NCI-H2227 treated with DMSO at 0.1 percent for 48 hours (cell line): Measurements from ENCODE around the gene ITPR1.
"Not testable (repeated sequence)": the region's sequence is repeated elsewhere in the genome, so short reads cannot be mapped to it uniquely, and the experiment has no call there.

ENCODE experiments used
- DNase-seq: peaks from one replicate; lab custom pipeline; 2025; lab: John Stamatoyannopoulos, UW

ITPR1 gene

DNA sequence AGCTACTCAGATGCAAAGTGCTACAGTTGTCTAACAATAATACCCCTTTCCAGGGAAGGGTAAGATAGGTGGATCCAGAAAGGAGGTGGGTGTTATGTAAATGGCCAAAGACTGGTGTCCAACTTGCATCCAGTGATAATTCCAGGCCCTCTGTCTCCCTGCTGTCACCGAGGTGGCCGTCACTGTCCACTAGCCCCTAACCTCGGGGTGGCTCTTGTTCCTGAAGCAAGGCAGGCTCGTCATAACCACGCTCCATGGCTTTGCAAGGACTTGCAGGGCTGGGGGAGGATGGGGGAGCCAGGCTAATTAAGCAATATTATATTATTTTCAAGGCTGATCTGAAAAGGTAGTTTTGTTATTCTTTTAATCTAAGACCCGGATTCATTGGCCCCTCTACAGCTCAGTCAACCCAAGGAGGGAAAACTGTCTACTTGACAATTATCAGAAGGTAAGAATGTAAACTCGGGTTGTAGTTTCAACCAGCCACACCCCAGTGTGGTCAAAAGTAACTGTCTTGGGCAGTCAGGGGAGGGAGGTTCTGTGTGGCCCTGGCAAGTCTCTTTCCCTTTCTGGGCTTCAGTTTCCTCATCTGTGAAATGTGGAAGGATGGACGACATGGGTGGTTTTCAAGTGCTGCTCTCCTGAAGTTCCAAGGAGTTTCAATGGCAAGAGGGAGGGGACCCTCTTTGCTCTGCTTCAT, 266.0 kb downstream of the ITPR1 start:
- no peak for DNase-seq

DNA sequence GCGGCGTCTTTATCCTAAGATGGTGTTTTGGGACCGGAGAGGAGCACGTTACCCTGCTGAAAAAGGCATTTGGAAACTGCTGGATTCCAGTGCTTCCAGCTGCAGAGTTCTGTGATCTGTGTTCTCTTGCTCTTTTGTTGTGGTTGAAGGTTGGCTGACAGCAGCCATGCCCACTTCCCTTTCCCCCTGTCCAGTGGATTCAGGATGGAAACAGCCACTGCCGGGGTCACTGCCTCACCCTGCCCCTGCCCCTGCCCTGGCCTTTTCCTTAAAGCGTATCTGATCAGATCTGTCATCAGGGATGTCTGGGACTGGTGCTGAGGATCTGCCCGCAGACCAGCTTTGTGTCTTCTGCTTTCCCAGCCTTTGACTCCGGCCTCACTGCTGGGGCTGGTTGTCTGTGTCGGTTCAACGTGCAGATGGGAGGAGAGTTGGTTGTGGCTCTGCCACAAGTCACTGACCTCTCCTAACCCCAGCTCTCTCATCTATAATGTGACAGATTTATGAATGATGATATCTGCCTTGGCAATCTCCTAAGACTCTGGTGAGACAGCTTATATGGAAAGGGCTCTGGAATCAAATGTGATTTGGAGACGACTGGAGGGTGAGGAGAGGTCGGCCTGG, 266.7 kb downstream of the ITPR1 start:
- no peak for DNase-seq

DNA sequence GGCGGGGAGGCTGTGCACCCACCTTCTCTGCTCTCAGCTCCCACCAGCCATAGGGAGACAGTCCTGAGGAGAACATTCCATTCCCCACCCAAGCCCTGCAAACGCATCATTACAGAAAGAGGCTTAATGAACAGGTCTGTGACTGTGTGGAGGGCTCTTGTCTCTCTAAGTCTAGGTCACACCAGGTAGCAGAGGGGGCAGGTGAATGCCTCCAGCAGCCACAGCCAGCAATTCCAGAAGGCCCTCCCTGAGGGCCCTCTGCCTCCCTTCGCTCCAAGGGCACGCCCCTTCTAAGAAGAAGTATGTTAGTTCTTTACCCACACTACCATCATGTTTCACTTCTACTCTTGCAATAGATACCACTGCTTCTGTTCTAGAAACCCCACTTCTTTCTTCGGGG, 268.6 kb downstream of the ITPR1 start:
- no peak for DNase-seq

DNA sequence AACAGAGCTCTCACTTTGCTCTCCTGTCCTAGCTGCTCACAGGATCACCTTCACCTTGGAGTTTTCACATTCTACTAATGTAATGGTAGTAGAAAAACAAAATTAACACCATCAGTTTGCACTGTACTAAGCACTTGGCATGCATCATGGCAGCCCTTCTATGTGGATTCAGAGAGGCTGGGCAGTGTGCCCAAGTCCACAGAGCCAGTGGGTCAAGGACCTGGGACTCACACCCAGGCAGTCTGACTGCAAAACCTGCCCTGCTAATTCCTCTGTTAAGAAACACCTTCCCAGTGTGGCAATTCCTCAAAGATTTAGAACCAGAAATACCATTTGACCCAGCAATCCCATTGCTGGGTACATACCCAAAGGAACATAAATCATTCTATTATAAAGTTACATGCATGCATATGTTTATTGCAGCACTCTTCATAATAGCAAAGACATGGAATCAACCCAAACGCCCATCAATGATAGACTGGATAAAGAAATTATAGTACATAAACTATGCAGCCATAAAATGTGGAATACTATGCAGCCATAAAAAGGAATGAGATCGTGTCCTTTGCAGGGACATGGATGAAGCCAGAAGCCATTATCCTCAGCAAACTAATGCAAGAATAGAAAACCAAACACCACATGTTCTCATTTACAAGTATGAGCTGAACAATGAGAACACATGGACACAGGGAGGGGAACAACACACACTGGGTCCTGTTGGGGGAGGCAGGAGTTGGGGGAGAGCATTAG, 269.5 kb downstream of the ITPR1 start:
- not testable (repeated sequence) for DNase-seq

DNA sequence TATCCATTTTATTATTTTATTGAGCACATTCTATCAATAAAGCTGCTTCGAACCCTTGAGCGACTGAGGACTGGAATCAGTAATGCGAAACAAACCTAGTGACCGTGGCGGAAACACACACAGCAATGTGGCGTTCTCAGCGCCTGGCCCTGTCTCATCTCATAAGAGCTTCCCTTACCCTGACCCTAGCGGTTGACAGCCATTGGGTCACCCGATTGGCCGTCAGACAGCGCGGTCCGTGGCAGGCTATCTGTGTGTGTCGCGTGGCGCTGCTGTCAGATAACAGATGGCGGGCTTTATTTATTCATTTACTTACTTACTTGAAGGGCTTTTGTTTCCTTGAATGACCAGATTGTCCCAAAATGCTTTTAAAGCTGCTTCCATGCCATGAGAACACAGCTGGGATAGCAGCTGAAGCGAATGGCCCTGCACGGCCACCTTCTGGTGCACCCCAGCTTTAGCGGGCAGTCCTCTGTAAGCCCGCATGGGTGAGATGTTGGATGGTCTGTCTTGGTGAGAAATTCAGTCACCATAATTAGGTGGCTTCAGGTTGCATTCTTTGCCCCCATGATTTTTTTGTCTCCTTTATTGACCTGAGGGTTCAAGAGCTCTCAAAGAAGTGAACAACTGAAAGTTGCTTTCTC, 270.6 kb downstream of the ITPR1 start:
- DNase-seq, result no peak

DNA sequence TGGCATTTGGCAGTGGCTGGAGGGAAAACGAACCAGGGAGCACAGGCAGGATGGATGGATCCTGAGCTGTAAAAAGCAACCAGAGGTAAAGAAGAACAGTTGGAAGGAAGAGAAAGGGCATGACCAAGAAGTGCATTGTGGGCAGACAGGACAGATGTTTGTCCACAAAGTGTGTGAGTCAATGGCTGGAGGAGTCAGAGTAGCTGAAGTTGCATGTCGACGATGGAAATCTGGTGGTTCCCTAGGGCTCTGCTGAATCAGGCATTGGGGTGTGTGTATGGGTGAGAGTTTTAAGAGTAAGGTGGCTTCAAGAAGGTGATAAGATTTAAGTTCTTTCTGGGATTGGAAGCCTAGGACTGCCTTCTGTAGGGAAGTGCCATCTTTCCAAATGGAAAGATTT, 272.1 kb downstream of the ITPR1 start:
- no peak for DNase-seq

DNA sequence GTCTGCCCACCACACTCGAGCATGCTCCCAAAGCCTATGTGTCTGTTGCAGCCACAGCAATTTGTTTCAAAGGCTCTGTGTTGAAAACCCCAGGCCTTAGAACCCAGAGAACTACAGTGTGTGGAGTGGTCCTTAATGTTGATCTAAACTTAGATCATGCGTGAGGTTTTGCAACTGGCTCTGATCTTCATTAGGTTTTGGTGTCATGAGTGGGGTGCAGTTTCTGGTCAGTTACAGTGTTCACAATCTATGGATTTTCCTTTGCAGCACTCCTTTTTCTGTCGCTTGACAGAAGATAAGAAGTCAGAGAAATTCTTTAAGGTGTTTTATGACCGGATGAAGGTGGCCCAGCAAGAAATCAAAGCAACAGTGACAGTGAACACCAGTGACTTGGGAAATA, 273.1 kb downstream of the ITPR1 start:
- DNase-seq, result no peak

DNA sequence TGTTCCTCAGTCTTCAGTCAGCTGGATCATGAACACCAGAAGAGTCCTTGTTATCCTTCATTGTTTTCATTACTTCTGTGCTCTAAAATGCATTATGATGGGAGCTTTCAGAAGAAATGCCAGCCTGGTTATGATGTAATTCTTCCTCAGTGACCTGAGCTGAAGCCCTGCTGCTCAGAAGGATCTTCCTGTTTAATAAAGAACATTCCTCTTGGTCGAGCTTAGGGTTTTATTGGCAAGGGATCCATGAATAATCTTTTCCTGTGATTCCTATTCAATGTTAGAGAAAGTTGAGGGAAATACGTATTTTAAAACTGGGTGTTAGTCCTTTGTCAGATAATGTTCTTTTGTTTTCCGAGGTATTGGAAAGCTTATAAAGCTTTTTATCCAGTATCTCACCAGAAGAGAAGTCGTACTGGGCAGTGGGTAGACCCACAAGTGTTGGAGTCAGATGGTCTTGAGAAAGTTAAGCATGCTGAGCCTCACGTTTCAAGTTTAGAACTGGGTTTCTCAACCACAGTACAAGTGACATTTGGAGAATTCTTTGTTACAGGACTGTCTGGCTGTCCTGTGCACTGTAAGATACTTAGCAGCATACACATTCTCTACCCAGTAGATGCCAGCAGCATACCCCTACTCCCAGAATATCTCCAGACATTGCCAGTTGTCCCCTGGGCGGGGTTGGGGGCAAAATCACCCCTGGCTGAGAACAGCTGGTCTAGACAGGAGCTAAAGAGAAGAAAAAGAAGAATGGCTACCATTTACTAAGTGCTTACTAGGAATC, 273.8 kb downstream of the ITPR1 start:
- DNase-seq, result no peak

DNA sequence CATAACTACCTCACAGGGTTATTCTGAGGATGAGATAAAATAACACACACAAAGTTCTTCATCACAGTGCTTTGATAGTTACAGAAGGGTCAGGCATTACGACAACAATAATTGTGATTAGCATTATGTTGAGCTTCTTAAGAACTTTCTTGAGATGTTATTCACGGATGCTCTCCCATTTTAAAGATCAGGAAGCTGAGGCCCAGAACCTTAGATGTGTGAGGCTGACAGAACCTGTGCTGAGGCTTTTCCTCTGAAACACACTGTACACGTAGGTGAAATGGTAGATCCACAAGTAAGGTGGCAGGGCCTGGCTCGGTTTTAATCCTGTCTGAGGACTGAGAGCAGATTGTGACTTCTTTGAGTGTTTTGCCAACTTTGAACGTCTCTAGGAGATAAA, 274.9 kb downstream of the ITPR1 start:
- no peak for DNase-seq

DNA sequence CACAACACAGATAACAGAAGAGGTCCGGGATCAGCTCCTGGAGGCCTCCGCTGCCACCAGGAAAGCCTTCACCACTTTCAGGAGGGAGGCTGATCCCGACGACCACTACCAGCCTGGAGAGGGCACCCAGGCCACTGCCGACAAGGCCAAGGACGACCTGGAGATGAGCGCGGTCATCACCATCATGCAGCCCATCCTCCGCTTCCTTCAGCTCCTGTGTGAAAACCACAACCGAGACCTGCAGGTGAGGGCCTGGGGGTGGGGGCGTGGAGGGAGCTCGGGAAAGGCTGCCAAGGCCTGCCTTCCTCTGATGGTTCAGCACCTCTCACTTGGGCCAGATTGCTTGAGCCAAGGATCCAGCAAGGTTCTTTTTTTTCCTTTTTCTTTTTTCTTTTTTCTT, 275.4 kb downstream of the ITPR1 start:
- no peak for DNase-seq

DNA sequence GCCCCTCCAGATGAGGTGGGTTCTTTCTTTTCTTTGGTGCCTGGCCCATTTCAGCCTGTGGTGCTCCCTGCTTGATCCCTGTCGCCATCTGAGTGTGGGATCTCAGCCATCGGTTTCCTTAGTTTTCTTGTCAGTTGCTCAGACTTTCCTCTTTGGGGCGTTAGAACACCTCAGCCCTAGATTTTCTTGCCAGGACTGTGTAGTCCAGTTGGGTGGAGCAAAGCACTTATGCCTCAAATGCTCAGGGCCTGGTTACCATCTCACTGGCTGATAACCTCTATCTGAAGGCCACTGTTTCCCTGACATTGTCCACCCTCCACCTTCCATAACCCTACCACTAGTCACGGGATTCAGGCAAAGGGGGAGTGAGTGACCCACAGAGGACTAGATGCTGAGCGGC, 277.4 kb downstream of the ITPR1 start:
- no peak for DNase-seq

DNA sequence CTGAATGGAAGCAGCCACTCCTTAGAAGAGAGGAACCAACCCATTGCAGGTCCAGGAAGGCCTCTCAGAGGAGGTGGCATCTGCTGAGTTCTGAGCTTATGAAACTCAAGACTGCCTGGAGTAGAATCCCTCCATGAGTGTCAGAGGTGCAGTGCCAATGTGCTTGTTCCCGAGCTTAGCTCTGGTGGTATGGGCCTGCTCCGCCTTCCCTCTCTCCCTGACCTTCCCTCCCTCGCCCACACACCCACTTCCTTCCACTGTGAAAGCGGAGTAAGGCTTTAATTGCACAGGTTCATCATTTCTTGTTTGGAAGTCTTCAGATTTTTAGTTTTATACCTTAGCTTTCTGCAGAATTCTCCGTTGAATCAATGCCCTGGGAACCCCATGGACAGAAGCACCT, 278.1 kb downstream of the ITPR1 start:
- DNase-seq, result no peak

DNA sequence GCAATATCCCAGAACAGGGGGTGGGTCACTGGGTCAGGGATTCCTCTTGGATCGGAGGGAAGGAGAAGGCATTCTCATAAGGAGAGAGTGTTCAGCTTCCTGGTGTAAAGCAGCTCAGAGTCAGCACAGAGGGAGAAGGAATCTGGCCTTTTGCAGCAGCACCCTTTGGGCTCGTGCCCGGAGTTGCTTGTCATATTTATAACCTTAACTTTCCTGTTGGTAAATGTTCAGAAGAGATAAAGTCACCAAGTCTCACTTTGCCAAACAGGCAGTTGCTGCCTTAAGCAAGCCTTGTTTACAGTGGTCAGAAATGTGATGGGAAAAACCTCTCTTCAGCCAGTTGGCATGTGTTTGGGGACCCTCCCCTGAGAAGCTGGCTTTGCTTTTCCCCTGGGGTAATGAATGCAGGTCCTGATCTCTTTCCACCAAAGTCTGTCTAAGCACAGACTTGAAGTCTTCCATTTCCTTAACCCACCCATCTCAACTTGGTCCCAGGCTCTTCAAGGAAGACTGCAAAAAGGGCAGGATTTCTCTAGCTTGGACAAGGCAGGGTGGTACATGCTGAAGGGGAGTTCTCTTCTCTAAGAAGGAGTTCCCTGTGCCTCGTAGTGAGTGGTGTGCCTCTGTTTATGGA, 279.1 kb downstream of the ITPR1 start:
- DNase-seq, result no peak

DNA sequence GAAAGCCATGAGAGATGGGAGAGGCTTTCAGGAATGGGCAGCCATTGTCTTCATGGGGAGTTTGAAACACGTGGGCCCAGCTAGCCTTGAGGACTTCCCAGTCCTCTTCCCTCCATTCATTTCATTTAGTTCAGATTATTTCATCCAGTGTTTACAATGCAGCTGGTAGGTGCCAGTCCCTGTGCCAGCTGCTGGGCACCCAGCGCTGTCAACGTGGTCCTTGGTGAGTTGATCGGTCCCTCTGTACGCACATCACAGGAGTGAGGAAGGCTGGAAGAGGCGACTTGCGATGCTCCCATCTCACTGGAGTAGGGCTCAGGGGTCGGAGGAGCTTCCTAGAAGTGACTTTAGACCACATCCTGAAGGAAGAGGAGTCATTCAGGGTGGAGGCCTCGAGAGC, 279.7 kb downstream of the ITPR1 start:
- DNase-seq, result no peak

DNA sequence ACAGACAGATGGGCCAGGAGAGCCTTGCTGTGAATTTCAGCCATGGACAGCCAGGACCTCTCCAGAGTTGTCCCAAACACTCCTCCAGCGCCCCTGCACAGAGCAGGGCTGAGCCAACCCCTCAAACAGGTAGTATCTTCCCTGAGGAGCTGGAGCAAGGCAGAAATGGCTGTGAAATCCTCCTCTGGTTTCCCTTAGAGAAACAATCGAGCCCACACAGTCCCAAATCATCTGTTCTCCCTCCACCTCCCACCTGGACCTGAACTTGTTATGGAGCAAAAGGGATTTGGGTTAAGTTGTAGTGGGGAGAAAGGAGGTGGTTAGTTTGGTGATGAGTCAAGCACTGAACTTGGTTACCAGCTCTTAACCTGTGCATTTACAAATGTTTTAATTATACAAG, 280.4 kb downstream of the ITPR1 start:
- DNase-seq, result no peak

DNA sequence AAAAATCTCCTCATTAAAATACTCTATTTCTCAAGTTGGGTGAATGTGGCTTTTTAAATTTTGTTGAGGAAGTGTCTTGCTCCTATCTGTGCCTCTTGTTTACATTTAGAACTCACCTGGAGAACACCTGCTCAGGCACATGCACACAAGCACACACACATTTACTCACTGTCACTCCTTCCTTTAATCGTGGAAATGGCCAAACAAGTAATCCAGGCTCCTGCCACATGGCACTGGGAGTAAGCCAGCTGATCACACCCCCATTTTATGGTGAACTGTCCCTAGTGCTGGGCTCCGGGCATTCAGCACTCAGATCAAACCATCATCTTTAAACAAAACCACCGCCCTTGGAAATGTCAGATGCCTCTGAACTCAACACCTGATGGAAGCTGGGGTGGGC, 281.4 kb downstream of the ITPR1 start:
- no peak for DNase-seq

DNA sequence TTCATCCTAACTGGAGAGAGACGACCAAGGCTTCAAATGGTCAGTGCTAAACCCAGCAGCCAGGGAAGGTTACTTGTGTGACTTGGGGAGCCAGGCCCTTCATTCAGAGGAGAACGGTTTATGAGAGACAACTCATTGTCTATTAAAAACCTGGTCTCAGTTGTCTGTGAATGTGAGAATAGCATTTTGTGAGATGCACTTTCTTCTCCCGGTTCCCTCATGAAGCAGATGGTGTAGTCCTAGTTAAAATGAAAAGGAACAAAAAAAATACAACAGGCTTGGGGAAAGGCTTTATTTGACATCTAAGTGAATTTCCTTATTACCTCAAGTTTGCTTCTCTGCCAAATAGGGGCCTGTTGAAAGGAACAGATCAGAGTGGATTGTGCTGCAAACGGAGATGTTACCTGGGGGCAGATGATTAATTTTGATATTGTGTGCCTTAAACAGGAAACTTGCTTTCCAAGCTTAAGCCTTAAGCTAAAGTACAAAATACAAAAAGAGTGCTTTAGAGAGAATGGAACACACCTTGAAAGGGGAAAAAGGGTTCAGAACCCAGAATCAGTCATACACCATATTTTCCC, 283.3 kb downstream of the ITPR1 start:
- no peak for DNase-seq

DNA sequence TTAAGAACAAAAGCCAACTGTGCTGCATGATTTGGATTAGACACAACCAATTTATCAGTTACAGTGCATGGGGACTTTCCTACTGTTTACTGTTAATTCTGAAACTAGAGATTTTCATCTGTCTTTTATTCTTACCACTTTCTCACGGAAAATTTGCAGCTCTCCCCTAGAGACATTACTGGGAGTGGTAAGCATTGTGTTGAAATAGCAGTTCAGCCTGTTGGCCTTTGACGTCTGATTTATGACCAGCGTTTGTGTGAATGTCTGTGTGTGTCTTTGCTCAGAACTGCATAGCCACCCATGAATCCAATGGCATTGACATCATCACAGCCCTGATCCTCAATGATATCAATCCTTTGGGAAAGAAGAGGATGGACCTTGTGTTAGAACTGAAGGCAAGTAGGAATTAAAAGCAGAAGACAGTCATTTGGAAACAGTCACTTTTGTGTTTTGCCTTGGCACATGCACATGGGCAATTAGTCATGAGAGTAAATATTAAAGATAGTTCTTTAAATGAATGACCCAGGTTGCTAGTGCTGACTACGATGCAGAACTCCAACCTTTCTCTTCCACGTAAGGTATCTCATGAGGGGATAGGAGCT, 283.9 kb downstream of the ITPR1 start:
- no peak for DNase-seq

DNA sequence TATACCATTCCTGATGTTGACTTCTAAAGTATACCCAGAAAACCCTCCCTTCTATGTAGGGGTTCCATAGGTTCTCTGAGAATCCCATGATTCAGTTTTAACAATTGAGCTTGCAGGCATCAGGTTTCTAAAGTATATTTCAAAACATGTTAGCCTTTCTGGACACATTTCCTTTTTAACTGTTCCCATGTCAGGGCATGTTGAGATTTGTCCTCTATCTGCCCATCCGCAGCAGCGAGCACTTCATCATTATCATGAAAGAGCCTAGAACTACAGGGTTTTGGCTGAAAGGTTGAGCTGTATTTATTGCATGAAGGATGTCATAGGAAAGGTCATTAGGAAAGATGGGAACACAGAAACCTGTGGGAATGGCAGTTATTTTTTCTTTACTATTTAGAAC, 285.0 kb downstream of the ITPR1 start:
- no peak for DNase-seq

DNA sequence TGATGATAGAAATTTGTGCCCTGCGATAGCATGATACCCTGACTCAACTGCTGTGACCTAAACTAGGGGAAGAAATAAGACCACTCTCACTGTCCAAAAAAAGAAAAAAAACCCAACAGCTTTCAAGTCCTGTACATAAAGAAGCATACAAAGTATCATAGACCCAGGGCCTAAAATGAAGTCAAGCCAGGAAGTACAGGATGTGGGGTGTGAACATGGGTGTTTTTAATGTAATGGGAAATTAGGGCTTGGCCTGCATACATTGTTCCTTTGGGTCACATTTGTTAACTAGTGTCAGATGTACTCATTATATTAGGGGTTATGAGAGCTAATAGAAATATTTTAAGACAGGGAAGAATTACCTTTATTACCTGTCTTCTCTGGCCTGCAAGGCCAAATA, 285.6 kb downstream of the ITPR1 start:
- no peak for DNase-seq

DNA sequence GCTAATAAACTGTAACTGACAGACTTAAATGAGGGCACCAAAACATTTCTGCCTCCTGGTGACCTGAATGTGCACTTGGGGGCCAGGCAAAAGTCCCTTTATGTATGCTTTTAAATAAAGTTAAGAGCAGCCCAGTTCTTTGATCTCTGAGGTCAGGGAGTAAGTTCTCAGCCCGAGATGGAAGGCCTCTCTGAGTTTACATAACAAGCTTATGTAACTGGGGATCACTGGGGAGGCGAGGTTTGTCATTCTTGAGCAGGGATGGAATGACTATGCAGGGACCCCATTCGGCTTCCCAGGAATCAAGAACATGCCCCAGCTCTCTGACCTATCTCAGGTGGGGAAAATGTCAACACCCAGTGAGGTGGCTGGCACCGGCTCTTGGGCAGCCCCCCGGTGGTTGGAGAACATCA, 287.4 kb downstream of the ITPR1 start:
- no peak for DNase-seq
